SK-N-SH (cell line): ENCODE results near the gene IGDCC3. TPM values are rescaled to one million over a fixed set of nuclear protein-coding genes. Genes with fewer than 3 reads are reported as not detected.

Experiments used
- CTCF ChIA-PET: fragments of 300-600, 350-600 bp; formaldehyde crosslinking; extraction: SDS; loops from one replicate; lab custom pipeline; 2021; lab: Yijun Ruan, JAX
- POLR2A ChIA-PET: fragments of 350-600 bp; sonication (Branson Sonifier 250); formaldehyde crosslinking; extraction: SDS; loops from one replicate; lab custom pipeline; 2020; ENCODE audit warnings: antibody characterized with exemption, inconsistent platforms; lab: Yijun Ruan, JAX
- DNase-seq: peaks from one replicate; pipeline ENCODE4 v3.0.0; 2012
- H2AFZ ChIP-seq: fragments of 200-600 bp; sonication (generic); 2 replicates; pipeline ENCODE4 v1.8.1; 2016; ENCODE audit warnings: antibody characterized with exemption, mild to moderate bottlenecking, low read depth
- H3F3A ChIP-seq: fragments of 200-600 bp; sonication (generic); replicated peaks from 2 replicates; pipeline ENCODE3; 2016; ENCODE audit warnings: antibody characterized with exemption, mild to moderate bottlenecking; ENCODE audit not compliant: insufficient read depth
- H3K27ac ChIP-seq, 2 experiments: fragments of 200-500 bp in 1 of 2; fragments of 200-600 bp in 1 of 2; sonication (Bioruptor generic) in 1 of 2; sonication (generic), shearing (Covaris generic) in 1 of 2; 2 replicates each; pipeline versions ENCODE4 v1.5.1 to v1.6.1; 2014 to 2016; ENCODE audit warnings: low read depth in 2 of 2, inconsistent platforms in 1 of 2, low read length in 1 of 2, mild to moderate bottlenecking in 1 of 2, mixed read lengths in 1 of 2
- H3K27me3 ChIP-seq: fragments of 200-600 bp; sonication (generic), shearing (Covaris generic); 2 replicates; pipeline ENCODE4 v1.6.1; 2016; ENCODE audit warnings: mixed run types; ENCODE audit not compliant: insufficient read depth
- H3K36me3 ChIP-seq, 2 experiments: fragments of 200-500 bp in 1 of 2; fragments of 200-600 bp in 1 of 2; sonication (Bioruptor generic) in 1 of 2; sonication (generic) in 1 of 2; replicated peaks in 1 of 2; 2 replicates each; pipeline versions ENCODE3 to v1.5.1; 2014 to 2016; ENCODE audit warnings: low read length in 1 of 2, mild to moderate bottlenecking in 1 of 2; ENCODE audit not compliant: insufficient read depth in 2 of 2, control insufficient read depth in 1 of 2
- H3K4me1 ChIP-seq, 2 experiments: fragments of 200-500 bp in 1 of 2; fragments of 200-600 bp in 1 of 2; sonication (Bioruptor generic) in 1 of 2; sonication (generic), shearing (Covaris generic) in 1 of 2; 2 replicates each; pipeline versions ENCODE4 v1.5.1 to v1.6.1; 2014 to 2016; ENCODE audit warnings: low read depth in 1 of 2, low read length in 1 of 2, mixed run types in 1 of 2; ENCODE audit not compliant: insufficient read depth in 2 of 2, control insufficient read depth in 1 of 2
- H3K4me2 ChIP-seq: fragments of 200-600 bp; sonication (generic), shearing (Covaris generic); 2 replicates; pipeline ENCODE4 v1.6.1; 2017; ENCODE audit warnings: mixed run types
- H3K4me3 ChIP-seq, 2 experiments: fragments of 200-500 bp in 1 of 2; fragments of 200-600 bp in 1 of 2; sonication (Bioruptor generic) in 1 of 2; sonication (generic), shearing (Covaris generic) in 1 of 2; 2 replicates each; pipeline versions ENCODE4 v1.5.1 to v1.8.1; 2014 to 2016; ENCODE audit warnings: low read depth in 2 of 2, inconsistent platforms in 1 of 2, low read length in 1 of 2, mild to moderate bottlenecking in 1 of 2, mixed read lengths in 1 of 2, moderate library complexity in 1 of 2
- H3K79me2 ChIP-seq: fragments of 200-600 bp; sonication (generic); 2 replicates; pipeline ENCODE4 v1.8.1; 2017; ENCODE audit warnings: mild to moderate bottlenecking; ENCODE audit not compliant: insufficient read depth
- H3K9ac ChIP-seq: fragments of 200-600 bp; sonication (generic); 2 replicates; pipeline ENCODE4 v1.6.1; 2017; ENCODE audit warnings: mixed run types
- H3K9me2 ChIP-seq: fragments of 200-600 bp; sonication (generic); 2 replicates; pipeline ENCODE4 v1.6.1; 2017; ENCODE audit warnings: mixed run types
- H3K9me3 ChIP-seq: fragments of 200-600 bp; sonication (generic); 2 replicates; pipeline ENCODE4 v1.6.1; 2017; ENCODE audit warnings: mixed run types, mild to moderate bottlenecking, moderate library complexity
- H4K20me1 ChIP-seq: fragments of 200-600 bp; sonication (generic); 2 replicates; pipeline ENCODE4 v1.6.1; 2017; ENCODE audit warnings: mild to moderate bottlenecking, mixed run types; ENCODE audit not compliant: insufficient read depth
- CHD2 ChIP-seq: fragments of 150-350 bp; IDR thresholded peaks from 2 replicates; pipeline ENCODE4 v1.6.1; 2018; ENCODE audit warnings: low read length; ENCODE audit not compliant: partially characterized antibody
- ELF1 ChIP-seq: IDR thresholded peaks from 2 replicates; pipeline ENCODE4 v1.4.0; 2012
- EZH2phosphoT487 ChIP-seq: fragments of 200-600 bp; sonication (generic); IDR thresholded peaks from 2 replicates; pipeline ENCODE4 v1.6.1; 2017; ENCODE audit warnings: low read depth, mixed run types, mild to moderate bottlenecking, antibody characterized with exemption, moderate library complexity, borderline replicate concordance
- FOXJ3 ChIP-seq: sonication (generic); formaldehyde crosslinking; IDR thresholded peaks from 2 replicates; pipeline ENCODE4 v1.5.1; 2020; ENCODE audit warnings: mild to moderate bottlenecking, missing genetic modification reagents
- FOXM1 ChIP-seq: IDR thresholded peaks from 2 replicates; pipeline ENCODE4 v1.4.0; 2012; ENCODE audit warnings: low read depth, mild to moderate bottlenecking
- GATA2 ChIP-seq: sonication (generic); formaldehyde crosslinking; IDR thresholded peaks from 2 replicates; pipeline ENCODE4 v1.5.0; 2020; ENCODE audit warnings: mild to moderate bottlenecking, missing genetic modification reagents
- MEF2A ChIP-seq: IDR thresholded peaks from 2 replicates; pipeline ENCODE4 v1.4.0; 2012; ENCODE audit warnings: low read depth, borderline replicate concordance
- NRF1 ChIP-seq: IDR thresholded peaks from 2 replicates; pipeline ENCODE4 v1.6.1; 2012; ENCODE audit warnings: low read depth, mild to moderate bottlenecking, low read length
- POLR2AphosphoS5 ChIP-seq: IDR thresholded peaks from 2 replicates; pipeline ENCODE4 v1.6.1; 2012; ENCODE audit warnings: low read depth, low read length
- RAD21 ChIP-seq: IDR thresholded peaks from 2 replicates; pipeline ENCODE4 v1.6.1; 2012; ENCODE audit warnings: mild to moderate bottlenecking, low read length
- RFX5 ChIP-seq: IDR thresholded peaks from 2 replicates; pipeline ENCODE4 v1.6.1; 2012; ENCODE audit warnings: mild to moderate bottlenecking, improper control_type of control experiment, low read length
- RXRA ChIP-seq: IDR thresholded peaks from 2 replicates; pipeline ENCODE4 v1.4.0; 2012; ENCODE audit warnings: low read depth, mild to moderate bottlenecking, borderline replicate concordance
- SIN3A ChIP-seq: IDR thresholded peaks from 2 replicates; pipeline ENCODE4 v1.6.1; 2012; ENCODE audit warnings: low read depth, mild to moderate bottlenecking, low read length, moderate library complexity, borderline replicate concordance
- TAF1 ChIP-seq: IDR thresholded peaks from 2 replicates; pipeline ENCODE4 v1.6.1; 2012; ENCODE audit warnings: low read depth, mild to moderate bottlenecking, low read length, moderate library complexity, borderline replicate concordance
- WGBS: methylation state at CpG from one replicate; pipeline ENCODE4 v1.1.6; 2017; ENCODE audit warnings: low lambda C conversion rate; 5-methylcytosine and 5-hydroxymethylcytosine counted together
- polyA plus RNA-seq, 3 experiments: library from polyadenylated mRNA; depleted of rRNA; stranded (reverse); fragments of >200 nt; gene quantifications; 2 replicates each; pipeline ENCODE4 v1.2.3, GENCODE V29; 2012
- TF ChIP-seq, protein P1 (sequence below): fragments of 150-350 bp; IDR thresholded peaks from 2 replicates; pipeline ENCODE4 v1.6.1; 2017; ENCODE audit warnings: antibody characterized with exemption, low read length, low read depth, borderline replicate concordance
- TF ChIP-seq, protein P2 (sequence below): fragments of 150-350 bp; IDR thresholded peaks from 2 replicates; pipeline ENCODE4 v1.6.1; 2016; ENCODE audit warnings: mild to moderate bottlenecking, low read depth, low read length
- TF ChIP-seq, protein P3 (sequence below): IDR thresholded peaks from 2 replicates; pipeline ENCODE4 v1.4.0; 2012; ENCODE audit warnings: low read depth, borderline replicate concordance
- TF ChIP-seq, protein P4 (sequence below): IDR thresholded peaks from 2 replicates; pipeline ENCODE4 v1.4.0; 2012; ENCODE audit warnings: low read depth

The IGDCC3 gene
- polyA plus RNA-seq, 1 of the 3 experiments (the other 2 are of a cell fraction), result 0.43 TPM

DNA sequence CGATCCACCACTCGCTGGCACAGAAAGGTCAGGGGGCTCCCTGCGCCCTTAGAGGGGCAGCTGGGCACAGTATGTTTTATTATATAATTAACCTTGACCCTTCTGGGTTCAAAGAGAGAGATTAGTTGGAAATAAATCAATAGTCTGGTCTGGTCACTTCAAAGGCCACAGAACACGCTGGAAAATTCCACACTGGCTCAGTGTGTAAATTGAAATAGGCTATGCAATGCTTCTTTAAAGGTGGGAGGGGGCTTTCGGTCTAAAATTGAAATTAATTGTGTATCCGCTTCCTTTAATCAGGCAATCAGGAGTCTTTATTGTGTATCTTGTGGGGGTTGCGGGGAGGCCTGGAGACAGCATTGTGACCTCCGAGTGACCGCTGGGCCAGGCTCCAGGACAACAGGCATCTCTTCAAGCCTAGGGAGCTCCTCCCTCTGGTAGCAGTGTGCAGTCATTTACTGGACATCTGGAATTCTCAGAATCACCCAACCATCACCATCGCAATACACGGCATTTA lies 65.3 kb downstream of the IGDCC3 start (continued):
- TF ChIP-seq SIN3A (no peak), MEF2A (no peak), ELF1 (no peak), FOXM1 (no peak), TAF1 (no peak), RFX5 (peak; percentile 15; the same call in 1 of the 2 replicates), EZH2phosphoT487 (no peak), RAD21 (peak; percentile 32; the same call in 1 of the 2 replicates), NRF1 (no peak), POLR2AphosphoS5 (no peak)
- TF ChIP-seq, protein P1, sequence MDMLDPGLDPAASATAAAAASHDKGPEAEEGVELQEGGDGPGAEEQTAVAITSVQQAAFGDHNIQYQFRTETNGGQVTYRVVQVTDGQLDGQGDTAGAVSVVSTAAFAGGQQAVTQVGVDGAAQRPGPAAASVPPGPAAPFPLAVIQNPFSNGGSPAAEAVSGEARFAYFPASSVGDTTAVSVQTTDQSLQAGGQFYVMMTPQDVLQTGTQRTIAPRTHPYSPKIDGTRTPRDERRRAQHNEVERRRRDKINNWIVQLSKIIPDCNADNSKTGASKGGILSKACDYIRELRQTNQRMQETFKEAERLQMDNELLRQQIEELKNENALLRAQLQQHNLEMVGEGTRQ, result no peak

DNA sequence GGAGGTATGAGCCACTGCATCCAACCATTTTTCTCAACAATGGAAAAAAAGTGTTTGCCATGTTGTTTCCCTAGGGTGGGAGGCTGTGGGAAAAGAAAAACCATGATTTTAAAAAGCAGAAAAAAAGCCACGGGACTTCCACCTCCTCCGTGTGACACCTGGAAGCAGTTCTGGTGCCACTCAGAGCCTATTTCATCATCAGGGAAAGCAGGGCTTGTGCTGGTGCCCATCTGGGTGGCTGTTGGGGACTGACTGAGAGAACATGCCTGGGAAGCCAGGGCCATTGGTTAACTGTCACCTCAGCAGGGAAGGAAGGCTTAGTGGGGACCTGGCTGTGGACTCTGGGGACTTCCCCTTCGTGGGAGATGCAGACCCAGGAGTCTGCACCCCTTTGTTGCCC lies 66.0 kb downstream of the IGDCC3 start:
- Histone ChIP-seq H4K20me1 (no peaks in the 10 kb centered on the region), H3K4me1 (peaks cover 0 to 8% of the 10 kb centered on the region in 2 experiments; a peak in 1 of 4 replicates), H3K27ac (peak overlapping the region in 1 of 2 experiments; percentile 56; a peak in 1 of 4 replicates), H3F3A (peaks cover under 1% of the 10 kb centered on the region), H3K4me2 (no peak overlapping the region), H3K36me3 (no peaks in the 10 kb centered on the region), H3K27me3 (no peaks in the 10 kb centered on the region; the same call in 1 of the 2 replicates), H2AFZ (no peak overlapping the region), H3K9me3 (no peaks in the 10 kb centered on the region), H3K79me2 (no peaks in the 10 kb centered on the region), H3K9me2 (no peaks in the 10 kb centered on the region), H3K9ac (no peak overlapping the region), H3K4me3 (no peak overlapping the region)
- peak; percentile 25 for DNase-seq
- TF ChIP-seq SIN3A (no peak), GATA2 (CRISPR knock-in tag) (no peak), RXRA (no peak)
- WGBS, result 34% methylated on average over 3 of the region's 3 CpGs
- ChIA-PET POLR2A (no interaction called here), CTCF (interaction anchor here (3.4 to 21.5 kb wide), 2 partner anchors 14 to 72 kb away, joined by 13 to 969 read pairs; partner anchors contain the start of gene IGDCC3)

DNA sequence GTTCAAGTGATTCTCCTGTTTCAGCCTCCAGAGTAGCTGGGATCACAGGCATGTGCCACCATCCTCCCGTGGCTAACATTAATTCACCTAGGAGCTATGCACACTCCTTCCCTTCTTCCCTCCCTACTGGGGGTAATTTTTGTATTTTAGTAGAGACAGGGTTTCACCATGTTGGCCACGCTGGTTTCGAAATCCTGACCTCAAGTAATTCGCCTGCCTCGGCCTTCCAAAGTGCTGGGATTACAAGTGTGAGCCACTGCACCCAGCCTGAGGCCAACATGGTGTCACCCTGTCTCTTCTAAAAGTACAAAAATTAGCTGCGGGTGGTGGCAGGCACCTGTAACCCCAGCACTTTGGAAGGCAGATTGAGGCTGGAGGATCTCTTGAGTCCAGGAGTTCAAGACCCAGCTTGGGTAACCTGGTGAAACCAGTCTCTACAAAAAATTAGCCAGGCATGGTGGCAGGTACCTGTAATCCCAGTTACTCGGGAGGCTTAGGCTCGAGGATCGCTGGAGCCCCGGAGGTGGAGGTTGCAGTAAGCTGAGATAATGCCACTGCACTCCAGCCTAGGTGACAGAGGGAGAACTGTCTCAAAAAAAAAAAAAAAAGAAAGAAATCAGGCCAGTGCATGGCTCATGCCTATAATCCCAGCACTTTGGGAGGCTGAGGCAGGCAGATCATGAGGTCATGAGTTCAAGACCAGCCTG lies 67.2 kb downstream of the IGDCC3 start:
- CTCF ChIA-PET, result interaction anchor here (1.0 to 1.8 kb wide), 4 partner anchors 8 to 90 kb away, joined by 3 to 6 read pairs (median 5); no protein-coding TSS in a partner anchor
- Histone ChIP-seq H3F3A (peaks cover 12% of the 10 kb centered on the region), H2AFZ (no peak overlapping the region), H3K27me3 (no peaks in the 10 kb centered on the region; the same call in 1 of the 2 replicates), H3K79me2 (no peaks in the 10 kb centered on the region), H3K9me2 (no peaks in the 10 kb centered on the region), H3K4me1 (peaks cover 0 to 8% of the 10 kb centered on the region in 2 experiments; a peak in 1 of 4 replicates), H4K20me1 (no peaks in the 10 kb centered on the region), H3K9me3 (no peaks in the 10 kb centered on the region), H3K9ac (no peak overlapping the region), H3K4me2 (no peak overlapping the region), H3K36me3 (no peaks in the 10 kb centered on the region), H3K4me3 (no peak overlapping the region), H3K27ac (no peak overlapping the region)
- no peak for DNase-seq
- POLR2A ChIA-PET, result interaction anchor here (1.7 kb wide), 1 partner anchor 24 kb away, joined by 4 read pairs; the partner anchor contains the start of gene PARP16
- 84% methylated on average over 10 of the region's 10 CpGs for WGBS
- TF ChIP-seq GATA2 (CRISPR knock-in tag), result no peak
- TF ChIP-seq, protein P2, sequence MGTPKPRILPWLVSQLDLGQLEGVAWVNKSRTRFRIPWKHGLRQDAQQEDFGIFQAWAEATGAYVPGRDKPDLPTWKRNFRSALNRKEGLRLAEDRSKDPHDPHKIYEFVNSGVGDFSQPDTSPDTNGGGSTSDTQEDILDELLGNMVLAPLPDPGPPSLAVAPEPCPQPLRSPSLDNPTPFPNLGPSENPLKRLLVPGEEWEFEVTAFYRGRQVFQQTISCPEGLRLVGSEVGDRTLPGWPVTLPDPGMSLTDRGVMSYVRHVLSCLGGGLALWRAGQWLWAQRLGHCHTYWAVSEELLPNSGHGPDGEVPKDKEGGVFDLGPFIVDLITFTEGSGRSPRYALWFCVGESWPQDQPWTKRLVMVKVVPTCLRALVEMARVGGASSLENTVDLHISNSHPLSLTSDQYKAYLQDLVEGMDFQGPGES, result no peak
- TF ChIP-seq, protein P3, sequence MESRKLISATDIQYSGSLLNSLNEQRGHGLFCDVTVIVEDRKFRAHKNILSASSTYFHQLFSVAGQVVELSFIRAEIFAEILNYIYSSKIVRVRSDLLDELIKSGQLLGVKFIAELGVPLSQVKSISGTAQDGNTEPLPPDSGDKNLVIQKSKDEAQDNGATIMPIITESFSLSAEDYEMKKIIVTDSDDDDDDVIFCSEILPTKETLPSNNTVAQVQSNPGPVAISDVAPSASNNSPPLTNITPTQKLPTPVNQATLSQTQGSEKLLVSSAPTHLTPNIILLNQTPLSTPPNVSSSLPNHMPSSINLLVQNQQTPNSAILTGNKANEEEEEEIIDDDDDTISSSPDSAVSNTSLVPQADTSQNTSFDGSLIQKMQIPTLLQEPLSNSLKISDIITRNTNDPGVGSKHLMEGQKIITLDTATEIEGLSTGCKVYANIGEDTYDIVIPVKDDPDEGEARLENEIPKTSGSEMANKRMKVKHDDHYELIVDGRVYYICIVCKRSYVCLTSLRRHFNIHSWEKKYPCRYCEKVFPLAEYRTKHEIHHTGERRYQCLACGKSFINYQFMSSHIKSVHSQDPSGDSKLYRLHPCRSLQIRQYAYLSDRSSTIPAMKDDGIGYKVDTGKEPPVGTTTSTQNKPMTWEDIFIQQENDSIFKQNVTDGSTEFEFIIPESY, result no peak
- TF ChIP-seq, protein P4, sequence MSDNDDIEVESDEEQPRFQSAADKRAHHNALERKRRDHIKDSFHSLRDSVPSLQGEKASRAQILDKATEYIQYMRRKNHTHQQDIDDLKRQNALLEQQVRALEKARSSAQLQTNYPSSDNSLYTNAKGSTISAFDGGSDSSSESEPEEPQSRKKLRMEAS, result no peak
- TF ChIP-seq FOXJ3, result no peak
- no peak for TF ChIP-seq CHD2
